ENCODE data around the gene FSTL5.

The FSTL5 gene

GRCh38 chr4:161577579-161578301 lies 586.1 kb downstream of the FSTL5 start:
- peak; percentile 1 for DNase-seq (ENCODE audit: low spot score)

- DNase-seq (ENCODE audit: low spot score): no peak
Measured at GRCh38 chr4:161573836-161574235, 590.0 kb downstream of the FSTL5 start.

- DNase-seq (ENCODE audit: low spot score): no peak
Measured at GRCh38 chr4:161564230-161564834, 599.5 kb downstream of the FSTL5 start.

- no peak for DNase-seq (ENCODE audit: low spot score)
Measured at GRCh38 chr4:161555689-161556660, 607.8 kb downstream of the FSTL5 start.

GRCh38 chr4:161554372-161554990 lies 609.3 kb downstream of the FSTL5 start:
- no peak for DNase-seq (ENCODE audit: low spot score)

- no peak for DNase-seq (ENCODE audit: low spot score)
Measured at GRCh38 chr4:161546902-161547301, 616.9 kb downstream of the FSTL5 start.

- DNase-seq (ENCODE audit: low spot score): no peak
Measured at GRCh38 chr4:161540265-161540664, 623.5 kb downstream of the FSTL5 start.

GRCh38 chr4:161538941-161539340 lies 624.9 kb downstream of the FSTL5 start:
- no peak for DNase-seq (ENCODE audit: low spot score)

- no peak for DNase-seq (ENCODE audit: low spot score)
Measured at GRCh38 chr4:161530710-161531109, 633.1 kb downstream of the FSTL5 start.

- DNase-seq (ENCODE audit: low spot score): no peak
Measured at GRCh38 chr4:161525121-161525520, 638.7 kb downstream of the FSTL5 start.

GRCh38 chr4:161522031-161522430 lies 641.8 kb downstream of the FSTL5 start:
- no peak for DNase-seq (ENCODE audit: low spot score)

GRCh38 chr4:161519611-161520010 lies 644.2 kb downstream of the FSTL5 start:
- DNase-seq (ENCODE audit: low spot score): no peak

- no peak for DNase-seq (ENCODE audit: low spot score)
Measured at GRCh38 chr4:161517941-161518340, 645.9 kb downstream of the FSTL5 start.

- no peak for DNase-seq (ENCODE audit: low spot score)
Measured at GRCh38 chr4:161505141-161505540, 658.7 kb downstream of the FSTL5 start.

- DNase-seq (ENCODE audit: low spot score): no peak
Measured at GRCh38 chr4:161498155-161498554, 665.6 kb downstream of the FSTL5 start.

- DNase-seq (ENCODE audit: low spot score): no peak
Measured at GRCh38 chr4:161486461-161486860, 677.3 kb downstream of the FSTL5 start.

- DNase-seq (ENCODE audit: low spot score): no peak
Measured at GRCh38 chr4:161466316-161466715, 697.5 kb downstream of the FSTL5 start.

- DNase-seq (ENCODE audit: low spot score): no peak
Measured at GRCh38 chr4:161463436-161463835, 700.4 kb downstream of the FSTL5 start.

GRCh38 chr4:161457906-161458305 lies 705.9 kb downstream of the FSTL5 start:
- no peak for DNase-seq (ENCODE audit: low spot score)

GRCh38 chr4:161457311-161457710 lies 706.5 kb downstream of the FSTL5 start:
- no peak for DNase-seq (ENCODE audit: low spot score)

GRCh38 chr4:161454860-161455259 lies 708.9 kb downstream of the FSTL5 start:
- DNase-seq (ENCODE audit: low spot score): no peak

GRCh38 chr4:161448550-161449180 lies 715.1 kb downstream of the FSTL5 start:
- no peak for DNase-seq (ENCODE audit: low spot score)

All from SW480 (cell line).